HepG2 (cell line): Measurements from ENCODE around the gene KIF3A. TPM values are rescaled to one million over a fixed set of nuclear protein-coding genes. Genes with fewer than 3 reads are reported as not detected.

ENCODE experiments used
- BHLHE40 ChIP-seq: IDR thresholded peaks from 2 replicates; pipeline ENCODE4 v1.6.1; 2011; ENCODE audit warnings: low read length, improper control_type of control experiment
- ELF1 ChIP-seq: sonication (generic); formaldehyde crosslinking; IDR thresholded peaks from 2 replicates; pipeline ENCODE4 v1.4.0; 2020; ENCODE audit warnings: missing genetic modification reagents
- EP300 ChIP-seq, 3 experiments: sonication (generic) in 1 of 3; formaldehyde crosslinking in 1 of 3; IDR thresholded peaks; 2 replicates each; pipeline versions ENCODE4 v1.5.1 to v1.6.1; 2011 to 2020; ENCODE audit warnings: low read depth in 2 of 3, low read length in 2 of 3, borderline replicate concordance in 1 of 3, improper control_type of control experiment in 1 of 3, mild to moderate bottlenecking in 1 of 3, missing genetic modification reagents in 1 of 3, moderate library complexity in 1 of 3
- HMG20A ChIP-seq: IDR thresholded peaks from 2 replicates; pipeline ENCODE4 v1.6.1; 2016; ENCODE audit warnings: borderline replicate concordance
- HNF4A ChIP-seq: sonication (generic); formaldehyde crosslinking; IDR thresholded peaks from 2 replicates; pipeline ENCODE4 v1.4.0; 2020; ENCODE audit warnings: missing genetic modification reagents
- KDM5B ChIP-seq: sonication (generic); formaldehyde crosslinking; IDR thresholded peaks from 2 replicates; pipeline ENCODE4 v1.4.0; 2020; ENCODE audit warnings: missing genetic modification reagents, mild to moderate bottlenecking, borderline replicate concordance
- MYC ChIP-seq: sonication (generic); formaldehyde crosslinking; IDR thresholded peaks from 2 replicates; pipeline ENCODE4 v1.9.0; 2021; ENCODE audit warnings: missing genetic modification reagents, borderline replicate concordance
- SALL1 ChIP-seq: sonication (generic); formaldehyde crosslinking; IDR thresholded peaks from 2 replicates; pipeline ENCODE4 v1.8.0; 2022; ENCODE audit warnings: mild to moderate bottlenecking, missing genetic modification reagents
- SAP130 ChIP-seq: IDR thresholded peaks from 2 replicates; pipeline ENCODE4 v1.6.1; 2016; ENCODE audit warnings: low read depth
- SOX6 ChIP-seq, 2 experiments: fragments of 450-650 bp in 1 of 2; sonication (generic) in 1 of 2; formaldehyde crosslinking in 1 of 2; IDR thresholded peaks; 2 replicates each; pipeline versions ENCODE4 v1.4.0 to v1.6.1; 2017 to 2020; ENCODE audit warnings: antibody characterized with exemption in 1 of 2, mild to moderate bottlenecking in 1 of 2, missing genetic modification reagents in 1 of 2
- SPEN ChIP-seq: sonication (generic); formaldehyde crosslinking; IDR thresholded peaks from 2 replicates; pipeline ENCODE4 v1.5.1; 2020; ENCODE audit warnings: low read depth, mild to moderate bottlenecking, missing genetic modification reagents
- ZNF30 ChIP-seq: sonication (generic); formaldehyde crosslinking; IDR thresholded peaks from 2 replicates; pipeline ENCODE4 v1.5.0; 2020; ENCODE audit warnings: mild to moderate bottlenecking, missing genetic modification reagents
- ZNF501 ChIP-seq: sonication (generic); formaldehyde crosslinking; IDR thresholded peaks from 2 replicates; pipeline ENCODE4 v1.5.1; 2020; ENCODE audit warnings: mild to moderate bottlenecking, moderate library complexity, missing genetic modification reagents
- ZNF790 ChIP-seq: sonication (generic); formaldehyde crosslinking; IDR thresholded peaks from 2 replicates; pipeline ENCODE4 v1.8.0; 2022; ENCODE audit warnings: missing genetic modification reagents, mild to moderate bottlenecking, borderline replicate concordance
- polyA plus RNA-seq, 8 experiments: library from polyadenylated mRNA; depleted of rRNA in 3 of 8; stranded (reverse) in 7 of 8; unstranded in 1 of 8; fragments of >200 nt; fragmentation: Illumina TruSeq in 4 of 8; extraction: Trizol in 4 of 8; gene quantifications; 2 replicates each; pipeline versions ENCODE4 v1.2.1 to v1.2.3, GENCODE V29; 2011 to 2016; ENCODE audit warnings: low read depth in 4 of 8, missing spikeins in 1 of 8, mixed read lengths in 1 of 8; ENCODE audit not compliant: insufficient read depth in 1 of 8
- total RNA-seq, 5 experiments: library from RNA; depleted of rRNA; stranded (reverse); fragments of >200 nt; fragmentation: Illumina TruSeq; extraction: Trizol; gene quantifications; 2 replicates each; pipeline ENCODE4 v1.2.3, GENCODE V29; 2016; ENCODE audit warnings: low read depth in 1 of 5
- TF ChIP-seq, protein P1 (sequence below): sonication (generic); formaldehyde crosslinking; IDR thresholded peaks from 2 replicates; pipeline ENCODE4 v1.4.0; 2020; ENCODE audit warnings: mild to moderate bottlenecking, missing genetic modification reagents
- TF ChIP-seq, protein P2 (sequence below): IDR thresholded peaks from 2 replicates; pipeline ENCODE4 v1.6.1; 2012; ENCODE audit warnings: inconsistent platforms
- TF ChIP-seq, protein P3 (sequence below): IDR thresholded peaks from 2 replicates; pipeline ENCODE4 v1.4.0; 2020; ENCODE audit warnings: mild to moderate bottlenecking, missing genetic modification reagents
- TF ChIP-seq, protein P4 (sequence below), 2 experiments: fragments of 450-650 bp in 1 of 2; sonication (generic) in 1 of 2; formaldehyde crosslinking; IDR thresholded peaks; 2 replicates each; pipeline versions ENCODE4 v1.5.0 to v1.8.0; 2020 to 2022; ENCODE audit warnings: mild to moderate bottlenecking in 1 of 2, missing genetic modification reagents in 1 of 2

KIF3A gene
- total and polyA plus RNA-seq, 2 of the 13 experiments (the other 11 are each of a cell fraction or from before 2014, with no cell fraction given), result 2.3 to 8.4 TPM

DNA sequence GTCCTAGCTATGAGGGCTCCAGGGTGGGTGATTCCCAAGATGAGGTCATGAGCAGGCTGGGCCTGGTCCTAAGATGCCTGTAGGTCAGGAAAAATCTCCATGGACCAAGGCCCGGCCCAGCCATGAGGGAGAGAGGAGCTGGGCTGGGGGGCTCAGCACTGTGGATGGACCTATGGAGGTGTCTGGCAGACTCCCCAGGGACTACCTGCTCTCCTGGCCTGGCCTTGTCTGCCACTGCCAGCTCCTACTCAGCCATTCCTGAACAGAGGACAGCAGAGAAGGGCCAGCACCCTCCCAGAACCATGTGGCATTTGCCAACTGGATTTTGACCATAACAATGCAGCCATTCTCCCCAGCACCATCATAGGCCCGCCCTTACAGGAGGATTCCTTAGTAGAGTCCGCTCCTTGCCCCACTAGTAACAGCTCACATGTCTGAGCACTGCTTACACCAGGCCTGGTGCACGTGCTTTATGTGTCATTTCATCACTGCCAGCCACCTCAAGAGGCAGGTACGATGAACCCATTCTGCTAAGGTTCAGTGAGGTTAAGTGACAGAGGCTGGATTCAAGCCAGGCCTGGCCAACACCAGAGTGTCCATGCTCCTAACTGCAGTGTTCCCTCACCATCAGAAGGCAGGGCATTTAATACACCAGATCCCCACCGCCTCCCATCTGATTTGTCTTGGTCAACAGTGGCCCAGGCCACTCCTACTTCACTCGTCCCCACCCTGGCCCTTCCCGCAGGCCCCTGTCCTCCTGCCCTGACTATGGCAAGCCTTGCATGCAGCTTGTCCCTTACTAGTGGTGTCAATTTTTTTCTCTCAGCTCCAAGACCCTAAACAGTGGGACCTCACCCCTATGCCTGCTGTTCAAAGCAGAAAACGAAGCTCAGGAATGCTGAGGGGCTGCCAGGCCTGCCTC, 78.7 kb downstream of the KIF3A start (continued):
- TF ChIP-seq EP300 (IDR thresholded peaks at IDR 0.05; ENCODE audit: low read depth in 2 of 2, low read length in 2 of 2) (no peak), EP300 (CRISPR knock-in tag; IDR thresholded peaks at IDR 0.05; ENCODE audit: borderline replicate concordance) (0 out of 2 replicates have a peak, but pooled peaks have one; percentile 29), ZNF30 (CRISPR knock-in tag) (no peak), BHLHE40 (peak; percentile 87), HMG20A (CRISPR knock-in tag) (0 out of 2 replicates have a peak, but pooled peaks have one; percentile 31), SAP130 (CRISPR knock-in tag) (peak; percentile 55), ZNF501 (no peak), MYC (CRISPR knock-in tag) (no peak), SALL1 (CRISPR knock-in tag) (peak; percentile 27; the same call in 1 of the 2 replicates), KDM5B (peak; percentile 52; the same call in 1 of the 2 replicates), ELF1 (CRISPR knock-in tag) (peak; percentile 11; the same call in 1 of the 2 replicates), ZNF790 (CRISPR knock-in tag) (peak; percentile 36; the same call in 1 of the 2 replicates), SOX6 (IDR thresholded peaks at IDR 0.05) (no peak), SOX6 (CRISPR knock-in tag; IDR thresholded peaks at IDR 0.05) (peak; percentile 44; the same call in 1 of the 2 replicates), SPEN (CRISPR knock-in tag) (no peak), HNF4A (CRISPR knock-in tag) (peak; percentile 16; the same call in 1 of the 2 replicates)
- TF ChIP-seq, protein P1, sequence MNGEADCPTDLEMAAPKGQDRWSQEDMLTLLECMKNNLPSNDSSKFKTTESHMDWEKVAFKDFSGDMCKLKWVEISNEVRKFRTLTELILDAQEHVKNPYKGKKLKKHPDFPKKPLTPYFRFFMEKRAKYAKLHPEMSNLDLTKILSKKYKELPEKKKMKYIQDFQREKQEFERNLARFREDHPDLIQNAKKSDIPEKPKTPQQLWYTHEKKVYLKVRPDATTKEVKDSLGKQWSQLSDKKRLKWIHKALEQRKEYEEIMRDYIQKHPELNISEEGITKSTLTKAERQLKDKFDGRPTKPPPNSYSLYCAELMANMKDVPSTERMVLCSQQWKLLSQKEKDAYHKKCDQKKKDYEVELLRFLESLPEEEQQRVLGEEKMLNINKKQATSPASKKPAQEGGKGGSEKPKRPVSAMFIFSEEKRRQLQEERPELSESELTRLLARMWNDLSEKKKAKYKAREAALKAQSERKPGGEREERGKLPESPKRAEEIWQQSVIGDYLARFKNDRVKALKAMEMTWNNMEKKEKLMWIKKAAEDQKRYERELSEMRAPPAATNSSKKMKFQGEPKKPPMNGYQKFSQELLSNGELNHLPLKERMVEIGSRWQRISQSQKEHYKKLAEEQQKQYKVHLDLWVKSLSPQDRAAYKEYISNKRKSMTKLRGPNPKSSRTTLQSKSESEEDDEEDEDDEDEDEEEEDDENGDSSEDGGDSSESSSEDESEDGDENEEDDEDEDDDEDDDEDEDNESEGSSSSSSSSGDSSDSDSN (CRISPR knock-in tag), result 0 out of 2 replicates have a peak, but pooled peaks have one; percentile 19
- TF ChIP-seq, protein P2, sequence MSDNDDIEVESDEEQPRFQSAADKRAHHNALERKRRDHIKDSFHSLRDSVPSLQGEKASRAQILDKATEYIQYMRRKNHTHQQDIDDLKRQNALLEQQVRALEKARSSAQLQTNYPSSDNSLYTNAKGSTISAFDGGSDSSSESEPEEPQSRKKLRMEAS, result peak; percentile 73
- TF ChIP-seq, protein P3, sequence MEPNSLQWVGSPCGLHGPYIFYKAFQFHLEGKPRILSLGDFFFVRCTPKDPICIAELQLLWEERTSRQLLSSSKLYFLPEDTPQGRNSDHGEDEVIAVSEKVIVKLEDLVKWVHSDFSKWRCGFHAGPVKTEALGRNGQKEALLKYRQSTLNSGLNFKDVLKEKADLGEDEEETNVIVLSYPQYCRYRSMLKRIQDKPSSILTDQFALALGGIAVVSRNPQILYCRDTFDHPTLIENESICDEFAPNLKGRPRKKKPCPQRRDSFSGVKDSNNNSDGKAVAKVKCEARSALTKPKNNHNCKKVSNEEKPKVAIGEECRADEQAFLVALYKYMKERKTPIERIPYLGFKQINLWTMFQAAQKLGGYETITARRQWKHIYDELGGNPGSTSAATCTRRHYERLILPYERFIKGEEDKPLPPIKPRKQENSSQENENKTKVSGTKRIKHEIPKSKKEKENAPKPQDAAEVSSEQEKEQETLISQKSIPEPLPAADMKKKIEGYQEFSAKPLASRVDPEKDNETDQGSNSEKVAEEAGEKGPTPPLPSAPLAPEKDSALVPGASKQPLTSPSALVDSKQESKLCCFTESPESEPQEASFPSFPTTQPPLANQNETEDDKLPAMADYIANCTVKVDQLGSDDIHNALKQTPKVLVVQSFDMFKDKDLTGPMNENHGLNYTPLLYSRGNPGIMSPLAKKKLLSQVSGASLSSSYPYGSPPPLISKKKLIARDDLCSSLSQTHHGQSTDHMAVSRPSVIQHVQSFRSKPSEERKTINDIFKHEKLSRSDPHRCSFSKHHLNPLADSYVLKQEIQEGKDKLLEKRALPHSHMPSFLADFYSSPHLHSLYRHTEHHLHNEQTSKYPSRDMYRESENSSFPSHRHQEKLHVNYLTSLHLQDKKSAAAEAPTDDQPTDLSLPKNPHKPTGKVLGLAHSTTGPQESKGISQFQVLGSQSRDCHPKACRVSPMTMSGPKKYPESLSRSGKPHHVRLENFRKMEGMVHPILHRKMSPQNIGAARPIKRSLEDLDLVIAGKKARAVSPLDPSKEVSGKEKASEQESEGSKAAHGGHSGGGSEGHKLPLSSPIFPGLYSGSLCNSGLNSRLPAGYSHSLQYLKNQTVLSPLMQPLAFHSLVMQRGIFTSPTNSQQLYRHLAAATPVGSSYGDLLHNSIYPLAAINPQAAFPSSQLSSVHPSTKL (CRISPR knock-in tag), result peak; percentile 39; the same call in 1 of the 2 replicates
- TF ChIP-seq, protein P4, sequence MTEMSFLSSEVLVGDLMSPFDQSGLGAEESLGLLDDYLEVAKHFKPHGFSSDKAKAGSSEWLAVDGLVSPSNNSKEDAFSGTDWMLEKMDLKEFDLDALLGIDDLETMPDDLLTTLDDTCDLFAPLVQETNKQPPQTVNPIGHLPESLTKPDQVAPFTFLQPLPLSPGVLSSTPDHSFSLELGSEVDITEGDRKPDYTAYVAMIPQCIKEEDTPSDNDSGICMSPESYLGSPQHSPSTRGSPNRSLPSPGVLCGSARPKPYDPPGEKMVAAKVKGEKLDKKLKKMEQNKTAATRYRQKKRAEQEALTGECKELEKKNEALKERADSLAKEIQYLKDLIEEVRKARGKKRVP (CRISPR knock-in tag; IDR thresholded peaks at IDR 0.05), result 0 out of 4 replicates have a peak, but pooled peaks of 1 of the 2 experiments have one; percentile 47
